ENCODE data around the gene PRSS33.

- no peak for TF ChIP-seq CTCF (IDR thresholded peaks at IDR 0.05)
- no peak for TF ChIP-seq EP300 (IDR thresholded peaks at IDR 0.05; ENCODE audit: borderline replicate concordance in 1 of 2, low read depth in 1 of 2, low read length in 1 of 2)
- TF ChIP-seq POLR2AphosphoS5 (IDR thresholded peaks at IDR 0.05; ENCODE audit: low read depth, low read length), result no peak
Measured at GRCh38 chr16:2745961-2746360, 41.4 kb downstream of the PRSS33 start.

Data from SK-N-SH (cell line).